Muscle of leg (tissue), 11 donors: ENCODE measurements around the gene TNKS1BP1. TPM values are rescaled to one million over a fixed set of nuclear protein-coding genes. Genes with fewer than 3 reads are reported as not detected.

Experiments used
- DNase-seq: peaks from one replicate; pipeline ENCODE4 v3.0.0; 2013
- H3K27ac ChIP-seq: one replicate; pipeline ENCODE4 v1.5.1; 2013; ENCODE audit warnings: mild to moderate bottlenecking, low read length, control low read depth
- H3K27me3 ChIP-seq: one replicate; pipeline ENCODE4 v1.6.1; 2013; ENCODE audit warnings: low read length; ENCODE audit not compliant: control insufficient read depth, insufficient read depth
- H3K36me3 ChIP-seq: one replicate; pipeline ENCODE4 v1.6.1; 2013; ENCODE audit warnings: low read length; ENCODE audit not compliant: control insufficient read depth, insufficient read depth
- H3K4me1 ChIP-seq: one replicate; pipeline ENCODE4 v1.6.1; 2013; ENCODE audit warnings: low read length; ENCODE audit not compliant: control insufficient read depth, insufficient read depth
- H3K4me3 ChIP-seq: one replicate; pipeline ENCODE4 v1.5.1; 2013; ENCODE audit warnings: low read length, control low read depth
- H3K9me3 ChIP-seq: replicated peaks from 2 replicates; pipeline ENCODE4 v1.6.1; 2013; ENCODE audit warnings: low read depth, low read length; ENCODE audit not compliant: control insufficient read depth
- WGBS: methylation state at CpG from one replicate; pipeline ENCODE4 v1.1.5; 2013; ENCODE audit warnings: missing lambda C conversion rate; ENCODE audit not compliant: insufficient coverage; 5-methylcytosine and 5-hydroxymethylcytosine counted together
- polyA plus RNA-seq, 8 donors: library from polyadenylated mRNA; unstranded; fragments of 120-200 nt; gene quantifications; one replicate each; pipeline versions ENCODE4 v1.2.1 to v1.2.3, GENCODE V29; 2013; ENCODE audit warnings: inconsistent platforms in 1 of 8, low replicate concordance in 1 of 8; ENCODE audit not compliant: insufficient read length in 8 of 8, insufficient read depth in 1 of 8
- total RNA-seq: library from RNA; stranded (reverse); fragments of 120-200 nt; gene quantifications from one replicate; pipeline ENCODE4 v1.2.4, GENCODE V29; 2013

Gene TNKS1BP1
- total and polyA plus RNA-seq, 9 donors: 67.2 to 120 (median 108) TPM

DNA sequence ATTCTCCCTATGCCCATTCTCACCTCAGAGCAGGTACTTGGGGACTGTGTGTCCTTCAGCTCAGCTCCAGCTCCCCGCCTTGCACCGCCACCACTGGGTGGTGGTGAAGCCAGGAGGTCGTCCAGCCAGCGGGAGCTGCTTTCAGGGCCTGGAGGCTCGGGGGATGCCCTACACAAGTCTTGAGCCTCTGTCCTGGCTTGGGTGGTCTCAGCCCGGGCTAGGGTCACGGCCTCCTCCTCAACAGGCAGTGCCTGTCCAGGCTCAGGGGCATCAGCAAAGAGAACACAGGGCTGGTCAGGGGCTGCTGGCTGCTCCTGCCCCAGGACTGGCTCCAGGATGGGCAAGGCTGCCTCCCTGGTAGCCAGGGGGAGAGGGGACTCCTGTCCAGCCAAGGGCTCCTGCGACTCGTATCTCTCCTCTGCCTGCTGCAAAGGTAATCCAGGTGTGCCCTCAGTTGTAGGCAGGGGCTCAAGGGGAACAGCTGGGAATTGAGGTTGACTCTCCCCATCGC is 12.2 kb downstream of the TNKS1BP1 start:
- DNase-seq: no peak
- Histone ChIP-seq H3K4me1 (peaks cover 89% of the 10 kb centered on the region), H3K27me3 (no peaks in the 10 kb centered on the region), H3K27ac (peak overlapping the region; percentile 91), H3K9me3 (no peaks in the 10 kb centered on the region), H3K4me3 (no peak overlapping the region), H3K36me3 (peaks cover 78% of the 10 kb centered on the region)
- whole genome bisulfite sequencing: 78% methylated on average over 6 of the region's 10 CpGs

DNA sequence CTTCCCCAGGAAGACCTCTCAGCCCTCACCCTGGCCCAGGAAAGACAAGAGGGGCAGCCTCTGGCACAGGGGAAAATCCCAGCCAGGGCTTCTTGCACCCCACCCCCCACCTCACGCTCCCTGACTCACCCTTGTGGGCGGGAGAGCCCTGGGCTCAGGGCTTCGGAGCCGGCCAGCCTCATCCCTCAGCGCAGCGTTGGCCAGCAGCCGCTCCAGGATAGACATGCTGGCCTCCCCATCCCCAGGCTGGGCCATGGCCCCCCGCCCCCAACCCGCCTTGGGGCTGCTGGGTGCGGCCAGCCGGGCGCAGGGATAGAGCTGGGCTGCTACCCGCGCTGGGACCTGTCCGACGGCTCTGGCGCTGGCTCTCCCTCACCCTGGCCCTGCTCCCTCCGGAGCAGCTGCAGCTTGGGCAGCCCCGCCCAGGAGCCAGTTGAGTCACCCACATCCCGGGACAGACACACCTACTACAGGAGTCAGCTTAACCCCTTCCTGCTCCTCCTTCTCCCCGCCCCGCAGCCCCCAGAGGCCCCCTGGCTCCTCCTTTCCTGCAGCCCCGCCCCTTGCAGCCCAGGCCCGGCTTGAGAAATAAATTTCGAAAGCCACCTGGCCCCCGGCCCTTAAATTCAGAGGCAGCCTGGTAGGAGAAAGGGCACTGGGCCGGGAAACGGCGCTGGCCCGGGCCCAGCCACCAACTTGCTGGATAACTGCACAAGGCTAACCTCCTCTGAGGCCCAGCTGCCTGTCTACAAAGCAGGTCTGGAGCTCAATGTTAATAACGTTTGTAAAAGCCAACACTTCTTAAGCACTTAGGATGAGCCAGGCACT is 13.4 kb downstream of the TNKS1BP1 start:
- peak; percentile 95 for DNase-seq
- WGBS: under 1% methylated on average over 30 of the region's 31 CpGs
- Histone ChIP-seq H3K9me3 (no peaks in the 10 kb centered on the region), H3K4me1 (peaks cover 84% of the 10 kb centered on the region), H3K27ac (peak overlapping the region; percentile 91), H3K27me3 (no peaks in the 10 kb centered on the region), H3K4me3 (peak overlapping the region; percentile 52), H3K36me3 (peaks cover 67% of the 10 kb centered on the region)

DNA sequence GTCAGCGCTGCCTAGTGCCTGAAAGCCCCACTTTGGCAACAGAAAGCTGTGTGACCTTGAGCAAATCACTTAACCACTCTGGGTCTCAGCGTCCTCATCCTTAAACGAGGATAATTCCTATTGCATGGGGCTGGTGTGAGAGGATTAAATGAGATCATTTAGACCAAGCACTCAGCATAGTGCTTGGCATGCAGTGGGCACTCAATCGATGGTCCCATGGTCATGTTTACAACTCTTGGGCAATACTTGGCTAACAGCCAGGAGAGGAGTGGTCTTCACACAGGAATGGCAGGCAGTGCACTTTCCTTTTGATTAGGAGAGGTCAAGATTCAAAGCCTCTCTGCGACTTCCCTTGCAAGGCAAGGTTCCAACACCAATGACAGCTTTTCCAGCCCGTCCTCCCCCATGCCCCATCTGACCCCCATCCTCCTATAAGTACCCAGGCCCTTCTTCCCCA is 14.1 kb downstream of the TNKS1BP1 start:
- peaks cover 81% of the 10 kb centered on the region for H3K4me1 ChIP-seq
- peak overlapping the region; percentile 52 for H3K4me3 ChIP-seq
- no peaks in the 10 kb centered on the region for H3K27me3 ChIP-seq
- peak overlapping the region; percentile 91 for H3K27ac ChIP-seq
- H3K9me3 ChIP-seq: no peaks in the 10 kb centered on the region
- 53% methylated on average over 6 of the region's 6 CpGs for WGBS
- peak; percentile 71 for DNase-seq
- H3K36me3 ChIP-seq: peaks cover 64% of the 10 kb centered on the region

DNA sequence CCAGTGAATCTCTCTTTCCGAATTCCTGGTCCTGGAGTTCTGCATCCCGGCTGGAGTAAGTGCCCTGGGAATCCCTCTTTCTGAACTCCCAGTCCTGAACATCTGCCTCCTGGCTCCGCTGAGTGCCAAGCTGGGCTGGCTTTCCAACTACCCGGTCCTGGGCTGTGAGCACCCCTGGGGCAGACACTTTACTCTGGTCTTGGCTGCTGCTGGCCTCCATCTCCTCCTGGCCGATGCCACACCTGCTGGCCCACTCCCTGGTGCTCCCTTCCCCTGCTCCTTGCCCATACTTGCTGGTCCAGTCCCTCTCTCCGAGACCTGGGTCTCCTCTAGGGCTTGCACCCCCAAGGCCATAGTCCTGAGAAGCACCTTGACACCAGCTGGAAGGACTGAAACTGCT is 14.7 kb downstream of the TNKS1BP1 start:
- H3K36me3 ChIP-seq: peaks cover 68% of the 10 kb centered on the region
- peak; percentile 35 for DNase-seq
- H3K27me3 ChIP-seq: no peaks in the 10 kb centered on the region
- no peak overlapping the region for H3K4me3 ChIP-seq
- H3K27ac ChIP-seq: peak overlapping the region; percentile 91
- H3K9me3 ChIP-seq: no peaks in the 10 kb centered on the region
- peaks cover 76% of the 10 kb centered on the region for H3K4me1 ChIP-seq
- WGBS: 38% methylated on average over 5 of the region's 6 CpGs

DNA sequence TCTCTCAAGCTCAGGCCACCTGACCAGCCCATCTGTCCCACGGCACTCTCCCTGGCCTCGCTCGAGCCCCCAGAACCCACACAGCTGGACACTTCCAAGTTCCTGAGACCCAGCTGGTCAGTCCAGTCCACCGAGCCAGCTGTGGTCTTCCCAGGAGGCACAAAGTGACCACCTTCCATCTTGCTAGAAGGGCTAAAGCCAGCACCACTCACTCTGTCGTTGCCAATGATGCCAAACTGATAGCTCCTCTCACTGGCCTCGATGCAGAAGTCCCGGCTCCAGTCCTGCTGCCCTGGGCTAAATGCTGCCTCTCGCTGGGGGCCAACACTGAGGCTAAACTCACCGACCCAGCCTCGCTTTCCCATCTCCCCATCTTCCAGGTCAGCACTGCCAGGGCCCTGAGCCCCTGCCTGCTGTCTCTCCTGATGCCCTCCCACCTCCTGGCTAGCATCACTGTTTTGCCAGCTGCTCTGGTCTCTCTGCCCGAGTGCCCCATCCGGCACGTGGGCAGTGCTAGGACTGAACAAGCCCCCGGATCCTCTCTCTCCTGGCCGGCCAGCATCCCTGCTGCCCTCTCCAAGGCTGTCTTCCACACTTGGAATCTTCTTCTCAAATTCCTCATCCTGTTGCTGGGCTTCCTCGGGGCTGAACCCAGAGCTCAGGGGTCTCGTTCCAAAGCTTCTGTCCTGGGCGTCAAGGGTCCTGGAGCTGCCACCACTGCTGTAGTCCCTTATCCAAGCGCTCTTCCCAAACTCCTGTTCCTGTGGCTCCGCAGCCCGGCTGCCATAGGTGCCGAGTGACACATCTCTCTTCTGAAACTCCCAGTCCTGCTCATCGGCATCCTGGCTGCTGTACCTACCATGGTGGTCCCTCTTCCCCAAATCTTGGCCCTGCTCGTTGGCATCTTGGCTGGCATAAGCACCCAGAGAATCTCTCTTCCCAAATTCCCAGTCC is 15.4 kb downstream of the TNKS1BP1 start:
- peaks cover 78% of the 10 kb centered on the region for H3K4me1 ChIP-seq
- 76% methylated on average over 24 of the region's 24 CpGs for WGBS
- H3K27me3 ChIP-seq: no peaks in the 10 kb centered on the region
- no peaks in the 10 kb centered on the region for H3K9me3 ChIP-seq
- no peak overlapping the region for H3K27ac ChIP-seq
- DNase-seq: peak; percentile 49
- H3K4me3 ChIP-seq: no peak overlapping the region
- peaks cover 65% of the 10 kb centered on the region for H3K36me3 ChIP-seq

DNA sequence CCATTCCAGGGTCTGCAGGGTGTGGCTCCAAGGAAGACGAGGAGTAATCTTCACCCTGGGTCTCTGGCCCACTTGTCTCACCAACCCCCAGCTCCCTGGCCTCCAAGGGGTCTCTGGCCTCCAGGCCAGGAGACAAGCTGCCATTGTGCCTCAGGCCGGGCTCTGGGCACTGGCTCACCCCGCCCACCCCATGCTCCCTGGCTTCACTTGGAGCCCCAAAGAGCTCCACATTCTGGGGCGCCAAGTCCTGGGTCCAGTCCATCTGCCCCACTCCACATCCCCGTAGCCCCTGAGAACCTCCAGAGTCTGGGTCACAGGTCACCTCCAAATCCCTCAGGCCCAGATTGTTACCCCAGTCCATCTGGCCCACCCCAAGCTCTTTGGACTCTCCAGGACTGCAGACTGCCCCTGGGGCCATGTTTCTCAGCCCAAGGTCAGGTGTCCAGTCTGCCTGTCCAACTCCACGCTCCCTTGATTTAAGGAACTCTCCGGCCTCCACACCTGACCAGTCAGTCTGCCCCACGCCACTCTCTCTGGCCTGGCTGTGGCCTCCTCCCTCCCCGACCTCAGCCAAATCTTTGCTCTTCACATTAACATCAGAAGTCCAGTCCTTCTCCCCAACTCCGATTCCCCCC is 16.2 kb downstream of the TNKS1BP1 start:
- no peak for DNase-seq
- no peak overlapping the region for H3K27ac ChIP-seq
- peaks cover 63% of the 10 kb centered on the region for H3K36me3 ChIP-seq
- no peak overlapping the region for H3K4me3 ChIP-seq
- WGBS: 73% methylated on average over 10 of the region's 10 CpGs
- H3K27me3 ChIP-seq: no peaks in the 10 kb centered on the region
- H3K4me1 ChIP-seq: peaks cover 81% of the 10 kb centered on the region
- no peaks in the 10 kb centered on the region for H3K9me3 ChIP-seq

DNA sequence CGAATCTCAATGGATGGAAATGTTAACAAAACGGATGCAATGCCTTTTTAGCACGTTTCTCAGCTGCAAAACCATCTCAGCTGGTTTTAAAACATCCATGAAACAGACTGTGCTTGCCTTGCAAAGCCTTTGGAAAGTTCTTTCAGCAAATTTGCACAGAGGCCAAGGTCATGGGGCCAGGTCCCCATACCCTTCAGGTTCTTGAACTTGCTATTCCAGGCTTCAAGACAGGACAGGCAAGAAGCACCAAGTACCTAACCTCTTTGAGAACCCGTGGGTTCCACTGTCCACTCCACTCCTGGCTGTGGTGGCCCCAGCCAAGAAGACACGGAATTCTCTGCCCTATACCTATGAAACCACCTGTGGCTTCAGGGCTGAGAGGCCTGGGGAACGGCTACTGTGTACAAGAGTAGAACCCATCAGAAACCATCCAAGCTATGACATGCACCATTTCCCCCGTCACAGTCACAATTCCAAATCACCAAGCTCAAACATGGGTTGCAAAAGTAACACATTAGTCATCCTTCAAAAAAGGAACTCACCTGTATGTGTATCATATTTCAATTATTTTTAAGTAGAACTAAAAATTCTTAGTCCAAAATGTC is 17.0 kb downstream of the TNKS1BP1 start:
- peaks cover 63% of the 10 kb centered on the region for H3K36me3 ChIP-seq
- no peak for DNase-seq
- 54% methylated on average over 4 of the region's 7 CpGs for WGBS
- H3K4me1 ChIP-seq: peaks cover 73% of the 10 kb centered on the region
- H3K4me3 ChIP-seq: no peak overlapping the region
- no peaks in the 10 kb centered on the region for H3K9me3 ChIP-seq
- no peaks in the 10 kb centered on the region for H3K27me3 ChIP-seq
- peak overlapping the region; percentile 7 for H3K27ac ChIP-seq

DNA sequence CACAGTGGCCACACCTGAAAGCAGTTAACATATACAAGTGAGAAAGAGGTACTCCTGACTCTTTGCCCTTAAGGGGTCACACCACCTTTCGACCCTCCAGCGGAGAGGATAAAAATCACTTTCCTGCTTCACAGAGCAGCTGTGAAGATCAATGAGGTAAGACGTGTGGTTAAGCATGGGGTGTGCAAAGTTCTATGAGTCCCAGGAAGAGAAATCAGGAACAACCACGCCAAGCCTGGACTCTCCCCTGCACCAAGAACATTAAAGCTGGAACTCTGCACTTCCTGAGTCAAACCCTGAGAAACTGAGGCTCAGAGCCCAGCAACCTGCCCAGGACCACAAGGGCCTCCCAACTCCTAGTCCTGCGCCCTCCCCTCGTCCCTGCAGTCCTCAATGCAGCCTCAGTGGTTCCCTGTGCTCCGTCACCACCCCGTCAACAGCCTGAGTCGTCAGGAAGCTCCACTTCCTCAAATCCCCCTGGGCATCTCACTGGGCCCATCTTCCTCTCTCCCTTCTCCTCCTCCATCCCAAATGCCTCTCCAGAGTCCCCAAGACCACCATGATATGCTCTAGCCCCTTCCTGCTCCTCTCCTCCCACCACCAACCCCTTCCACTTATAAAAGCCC is 17.7 kb downstream of the TNKS1BP1 start:
- no peak overlapping the region for H3K4me3 ChIP-seq
- 58% methylated on average over 5 of the region's 9 CpGs for WGBS
- H3K4me1 ChIP-seq: peaks cover 66% of the 10 kb centered on the region
- peaks cover 64% of the 10 kb centered on the region for H3K36me3 ChIP-seq
- H3K27ac ChIP-seq: peak overlapping the region; percentile 14
- no peaks in the 10 kb centered on the region for H3K27me3 ChIP-seq
- DNase-seq: no peak
- H3K9me3 ChIP-seq: no peaks in the 10 kb centered on the region

DNA sequence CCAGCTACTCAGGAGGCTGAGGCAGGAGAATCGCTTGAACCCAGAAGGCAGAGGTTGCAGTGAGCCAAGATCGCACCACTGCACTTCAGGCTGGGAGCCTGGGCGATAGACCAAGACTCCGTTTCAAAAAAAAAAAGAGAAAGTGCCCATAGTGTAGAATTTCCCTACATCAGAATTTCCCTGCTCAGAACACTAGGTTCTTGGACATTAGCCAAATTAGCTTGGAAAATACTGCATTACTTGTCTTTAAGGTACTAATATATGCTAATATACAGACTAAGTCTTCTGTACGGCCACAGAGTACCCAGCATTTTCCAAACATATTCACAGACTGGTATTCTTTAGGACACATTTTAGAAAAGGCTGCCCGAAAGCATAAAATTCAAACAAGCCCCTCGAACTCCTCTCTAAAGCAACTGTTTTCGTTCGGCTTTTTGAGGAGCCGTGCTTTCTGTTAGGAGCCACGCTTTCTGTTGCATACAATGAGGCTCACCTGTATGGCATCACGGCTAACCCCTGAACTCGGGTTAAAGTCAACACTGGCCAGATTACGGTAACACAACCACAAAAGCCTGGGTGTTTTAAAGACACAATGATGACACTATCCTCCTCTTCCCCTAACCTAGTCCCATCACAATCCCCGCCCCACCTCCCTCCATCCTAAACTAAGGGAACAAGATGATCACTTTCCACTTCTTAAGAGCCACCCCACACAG is 18.4 kb downstream of the TNKS1BP1 start:
- peak; percentile 51 for DNase-seq
- WGBS: 70% methylated on average over 11 of the region's 15 CpGs
- peaks cover 58% of the 10 kb centered on the region for H3K4me1 ChIP-seq
- H3K27ac ChIP-seq: no peak overlapping the region
- peaks cover under 1% of the 10 kb centered on the region for H3K9me3 ChIP-seq
- H3K27me3 ChIP-seq: no peaks in the 10 kb centered on the region
- H3K4me3 ChIP-seq: no peak overlapping the region
- peaks cover 71% of the 10 kb centered on the region for H3K36me3 ChIP-seq
